Measurements from ENCODE around the gene KISS1R.
"Not testable (repeated sequence)": the region's sequence is repeated elsewhere in the genome, so short reads cannot be mapped to it uniquely, and the experiment has no call there.

Gene KISS1R

GRCh38 chr19:879711-880438 lies 37.3 kb upstream of the KISS1R start:
- DNase-seq = no peak
- in situ Hi-C loops (cut with HindIII; ENCODE audit: low pct_ligation_motif_present, low pct_unique_long_range_greater_than_20kb, low sequenced_read_pairs) = no loop called here

GRCh38 chr19:881385-882071 lies 35.6 kb upstream of the KISS1R start:
- DNase-seq = no peak
- in situ Hi-C loops (cut with HindIII; ENCODE audit: low pct_ligation_motif_present, low pct_unique_long_range_greater_than_20kb, low sequenced_read_pairs) = no loop called here

- in situ Hi-C loops (cut with HindIII; ENCODE audit: low pct_ligation_motif_present, low pct_unique_long_range_greater_than_20kb, low sequenced_read_pairs) = no loop called here
- no peak for DNase-seq
Observed at GRCh38 chr19:882871-883497, 34.1 kb upstream of the KISS1R start.

GRCh38 chr19:883661-884211 lies 33.4 kb upstream of the KISS1R start:
- no peak for DNase-seq
- in situ Hi-C loops (cut with HindIII; ENCODE audit: low pct_ligation_motif_present, low pct_unique_long_range_greater_than_20kb, low sequenced_read_pairs) = no loop called here

- in situ Hi-C loops (cut with HindIII; ENCODE audit: low pct_ligation_motif_present, low pct_unique_long_range_greater_than_20kb, low sequenced_read_pairs) = no loop called here
- DNase-seq = no peak
Observed at GRCh38 chr19:884420-885211, 32.5 kb upstream of the KISS1R start.

GRCh38 chr19:885536-886224 lies 31.5 kb upstream of the KISS1R start:
- in situ Hi-C loops (cut with HindIII; ENCODE audit: low pct_ligation_motif_present, low pct_unique_long_range_greater_than_20kb, low sequenced_read_pairs) = no loop called here
- no peak for DNase-seq

GRCh38 chr19:887072-887471 lies 30.1 kb upstream of the KISS1R start:
- DNase-seq = no peak
- in situ Hi-C loops (cut with HindIII; ENCODE audit: low pct_ligation_motif_present, low pct_unique_long_range_greater_than_20kb, low sequenced_read_pairs) = no loop called here

- in situ Hi-C loops (cut with HindIII; ENCODE audit: low pct_ligation_motif_present, low pct_unique_long_range_greater_than_20kb, low sequenced_read_pairs) = no loop called here
Observed at GRCh38 chr19:887599-887998, 29.5 kb upstream of the KISS1R start.

GRCh38 chr19:888581-889385 lies 28.4 kb upstream of the KISS1R start:
- no peak for DNase-seq
- in situ Hi-C loops (cut with HindIII; ENCODE audit: low pct_ligation_motif_present, low pct_unique_long_range_greater_than_20kb, low sequenced_read_pairs) = no loop called here

More at GRCh38 chr19:887599-887998, 29.5 kb upstream of the KISS1R start:
- no peak for DNase-seq

DNA sequence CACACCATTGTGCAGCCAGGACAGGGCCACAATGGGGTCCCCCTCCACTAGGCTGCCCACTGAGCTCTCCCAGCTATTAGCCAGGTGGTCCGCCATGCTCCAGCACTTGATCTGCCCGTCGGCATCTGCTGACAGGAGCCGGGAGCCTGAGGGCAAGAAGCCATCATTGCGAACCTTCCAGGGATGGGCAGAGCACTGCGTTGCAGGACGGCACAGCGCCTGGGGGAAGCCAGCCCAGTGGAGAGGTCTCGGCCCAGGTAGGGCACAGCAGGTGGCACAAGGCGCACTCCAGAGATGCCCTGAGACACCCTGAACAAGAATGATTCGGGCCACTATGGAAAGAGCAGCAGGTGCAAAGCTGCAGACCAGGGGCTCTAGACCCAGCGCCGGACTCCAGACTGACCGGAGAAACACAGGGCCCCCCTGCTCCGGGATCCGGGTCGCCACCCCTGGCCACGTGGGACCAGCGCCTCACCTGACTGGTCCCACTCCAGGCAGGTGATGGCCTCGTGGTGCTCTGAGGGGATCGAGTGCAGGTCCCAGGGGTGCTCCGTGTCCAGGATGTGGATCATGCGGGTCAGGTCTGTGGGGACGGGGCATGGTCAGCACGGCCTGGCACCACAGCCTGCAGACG lies 27.4 kb upstream of the KISS1R start:
- in situ Hi-C loops (cut with HindIII; ENCODE audit: low pct_ligation_motif_present, low pct_unique_long_range_greater_than_20kb, low sequenced_read_pairs) = no loop called here
- no peak for DNase-seq

- no peak for DNase-seq
- in situ Hi-C loops (cut with HindIII; ENCODE audit: low pct_ligation_motif_present, low pct_unique_long_range_greater_than_20kb, low sequenced_read_pairs) = no loop called here
Observed at GRCh38 chr19:890831-891230, 26.3 kb upstream of the KISS1R start.

DNA sequence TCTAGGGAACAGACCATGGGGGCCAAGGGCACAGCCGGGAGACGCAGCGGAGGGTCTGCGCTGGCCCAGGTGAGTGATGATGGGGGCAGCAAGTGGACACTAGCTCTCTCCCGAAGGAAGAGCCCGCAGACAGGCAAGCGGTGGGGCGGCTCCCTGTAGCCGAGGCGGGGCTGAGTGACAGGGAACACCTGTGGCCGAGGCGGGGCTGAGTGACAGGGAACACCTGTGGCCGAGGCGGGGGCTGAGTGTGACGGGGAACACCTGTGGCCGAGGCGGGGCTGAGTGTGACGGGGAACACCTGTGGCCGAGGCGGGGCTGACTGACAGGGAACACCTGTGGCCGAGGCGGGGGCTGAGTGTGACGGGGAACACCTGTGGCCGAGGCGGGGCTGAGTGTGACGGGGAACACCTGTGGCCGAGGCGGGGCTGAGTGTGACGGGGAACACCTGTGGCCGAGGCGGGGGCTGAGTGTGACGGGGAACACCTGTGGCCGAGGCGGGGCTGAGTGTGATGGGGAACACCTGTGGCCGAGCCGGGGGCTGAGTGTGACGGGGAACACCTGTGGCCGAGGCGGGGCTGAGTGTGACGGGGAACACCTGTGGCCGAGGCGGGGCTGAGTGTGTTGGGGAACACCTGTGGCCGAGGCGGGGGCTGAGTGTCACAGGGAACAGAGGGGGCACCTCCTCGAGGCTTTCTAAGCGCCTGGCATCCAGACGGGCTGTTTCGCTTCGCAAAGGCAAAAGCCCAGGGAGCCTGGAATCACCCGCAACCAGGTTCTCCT lies 25.5 kb upstream of the KISS1R start:
- in situ Hi-C loops (cut with HindIII; ENCODE audit: low pct_ligation_motif_present, low pct_unique_long_range_greater_than_20kb, low sequenced_read_pairs); DNase-seq: not testable (repeated sequence)

GRCh38 chr19:892243-892893 lies 24.8 kb upstream of the KISS1R start:
- in situ Hi-C loops (cut with HindIII; ENCODE audit: low pct_ligation_motif_present, low pct_unique_long_range_greater_than_20kb, low sequenced_read_pairs) = no loop called here
- DNase-seq = no peak

GRCh38 chr19:892894-893689 lies 24.0 kb upstream of the KISS1R start, which contains the start of the genes MED16 and RNU6-9:
MED16 (minus strand) TSS chr19:893187; CDS start chr19:891131, 2,056 bp downstream.
RNU6-9 (plus strand) TSS chr19:893484.
- peak; percentile 88 for DNase-seq

GRCh38 chr19:896434-896833 lies 20.7 kb upstream of the KISS1R start:
- in situ Hi-C loops (cut with HindIII; ENCODE audit: low pct_ligation_motif_present, low pct_unique_long_range_greater_than_20kb, low sequenced_read_pairs) = no loop called here
- DNase-seq = no peak

More at GRCh38 chr19:892894-893689, 24.0 kb upstream of the KISS1R start, which contains the start of the genes MED16 and RNU6-9:
- in situ Hi-C loops (cut with HindIII; ENCODE audit: low pct_ligation_motif_present, low pct_unique_long_range_greater_than_20kb, low sequenced_read_pairs) = no loop called here
